A673 (cell line): Measurements from ENCODE around the gene MRPS10. TPM values are rescaled to one million over a fixed set of nuclear protein-coding genes. Genes with fewer than 3 reads are reported as not detected.

Experiments used
- BruUV-seq: library from RNA; stranded (reverse); fragments of 400-500 nt; replicated peaks from 2 replicates; lab custom pipeline; 2021; lab: Mats Ljungman, UMichigan
- CTCF ChIA-PET: fragments of 300-600 bp; sonication (Branson Sonifier 250); formaldehyde crosslinking; loops from one replicate; lab custom pipeline; 2022; ENCODE audit warnings: antibody characterized with exemption; lab: Charles Lee
- POLR2A ChIA-PET: fragments of 300-600 bp; sonication (Branson Sonifier 250); formaldehyde crosslinking; loops from one replicate; lab custom pipeline; 2022; ENCODE audit warnings: antibody characterized with exemption; ENCODE audit not compliant: low non-redundant PET; lab: Charles Lee
- DNase-seq: peaks from one replicate; pipeline ENCODE4 v3.0.0-alpha.2; 2015; ENCODE audit warnings: low spot score
- H3K27ac ChIP-seq: fragments of 200-600 bp; sonication (generic); 2 replicates; pipeline ENCODE4 v1.5.1; 2016; ENCODE audit warnings: mixed run types, low read depth, mild to moderate bottlenecking, mixed read lengths, antibody characterized with exemption, low read length; ENCODE audit not compliant: poor library complexity, severe bottlenecking
- H3K27me3 ChIP-seq: fragments of 200-600 bp; sonication (generic); replicated peaks from 2 replicates; pipeline ENCODE4 v1.6.1; 2017; ENCODE audit warnings: mixed run types, low read depth, mild to moderate bottlenecking, mixed read lengths, antibody characterized with exemption, low read length; ENCODE audit not compliant: insufficient read depth, poor library complexity
- H3K36me3 ChIP-seq: fragments of 200-600 bp; sonication (generic); 2 replicates; pipeline ENCODE4 v1.6.1; 2016; ENCODE audit warnings: mixed run types, mild to moderate bottlenecking, mixed read lengths, antibody characterized with exemption, low read length; ENCODE audit not compliant: insufficient read depth, poor library complexity, severe bottlenecking
- H3K4me1 ChIP-seq: fragments of 200-600 bp; sonication (generic); 2 replicates; pipeline ENCODE4 v1.6.1; 2017; ENCODE audit warnings: mixed run types, mild to moderate bottlenecking, mixed read lengths, antibody characterized with exemption, low read length; ENCODE audit not compliant: insufficient read depth, poor library complexity, severe bottlenecking
- H3K4me3 ChIP-seq: fragments of 200-600 bp; sonication (generic); 2 replicates; pipeline ENCODE4 v1.5.1; 2016; ENCODE audit warnings: low read depth, mixed run types, mild to moderate bottlenecking, mixed read lengths, low read length; ENCODE audit not compliant: poor library complexity, severe bottlenecking
- H3K9me3 ChIP-seq: fragments of 200-600 bp; sonication (generic); 2 replicates; pipeline ENCODE4 v1.6.1; 2016; ENCODE audit warnings: mixed run types, low read depth, mild to moderate bottlenecking, mixed read lengths, antibody characterized with exemption, low read length; ENCODE audit not compliant: poor library complexity, severe bottlenecking
- EZH2 ChIP-seq: fragments of 200-600 bp; sonication (generic); IDR thresholded peaks from 2 replicates; pipeline ENCODE4 v1.6.1; 2017; ENCODE audit warnings: borderline replicate concordance, low read depth, mild to moderate bottlenecking, mixed read lengths, antibody characterized with exemption, low read length; ENCODE audit not compliant: poor library complexity, severe bottlenecking
- intact Hi-C: fragments of 100-400 bp; cut with micrococcal nuclease; formaldehyde crosslinking; loops from one replicate; pipeline ENCODE4 v1.10.0; 2022; ENCODE audit not compliant: unreplicated experiment
- total RNA-seq: library from RNA; stranded (reverse); gene quantifications from 2 replicates; pipeline ENCODE4 v1.2.3, GENCODE V29; 2021
- TF ChIP-seq, protein P1 (sequence below): fragments of 300-800, 200-600 bp; sonication (generic); conservative IDR thresholded peaks from 2 replicates; pipeline ENCODE4 v1.5.1; 2017; ENCODE audit warnings: low read depth, mild to moderate bottlenecking, antibody characterized with exemption, low read length, moderate library complexity, mixed read lengths

MRPS10 gene
- total RNA-seq, 1 experiment from 2014 or later, result 52.0 TPM

DNA sequence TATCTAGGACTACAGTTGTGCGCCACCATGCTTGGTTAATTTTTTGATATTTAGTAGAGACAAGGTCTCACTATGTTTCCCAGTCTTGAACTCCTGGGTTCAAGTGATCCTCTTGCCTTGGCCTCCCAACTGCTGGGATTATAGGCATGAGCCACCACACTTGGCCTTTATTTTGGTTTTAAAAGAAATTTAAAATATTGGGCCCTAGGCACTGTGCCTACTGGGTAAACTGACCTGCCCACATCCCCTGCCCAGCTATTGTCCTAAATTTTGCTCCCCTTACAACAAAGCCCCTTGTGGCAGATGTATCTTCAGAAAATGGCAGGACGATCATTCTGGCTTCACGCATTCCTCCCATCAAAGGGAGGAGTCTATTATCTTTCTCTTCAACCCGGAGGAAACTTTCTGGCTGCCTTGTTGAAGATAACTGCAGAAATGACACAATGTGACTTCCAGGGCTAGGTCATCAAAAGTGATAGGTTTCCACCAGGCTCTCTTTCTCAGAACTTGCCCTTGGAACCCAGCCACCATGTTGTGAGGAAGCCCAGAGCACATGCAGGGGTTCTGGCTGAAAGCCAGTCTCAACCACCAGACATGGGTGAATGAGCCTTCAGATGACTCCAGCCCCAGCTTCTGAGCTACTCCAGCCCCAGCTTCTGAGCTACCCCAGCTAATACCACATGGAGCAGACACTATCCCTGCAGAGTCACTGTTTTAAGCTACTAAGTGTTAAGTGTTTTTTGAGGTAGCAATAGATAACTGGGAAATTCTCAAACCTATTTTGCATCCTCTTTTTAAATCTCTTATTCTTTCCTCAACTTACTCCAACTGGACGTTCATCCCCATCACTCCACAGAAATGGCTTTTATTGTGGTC, 18.3 kb downstream of the MRPS10 start:
- DNase-seq, result no peak
- TF ChIP-seq, protein P1, sequence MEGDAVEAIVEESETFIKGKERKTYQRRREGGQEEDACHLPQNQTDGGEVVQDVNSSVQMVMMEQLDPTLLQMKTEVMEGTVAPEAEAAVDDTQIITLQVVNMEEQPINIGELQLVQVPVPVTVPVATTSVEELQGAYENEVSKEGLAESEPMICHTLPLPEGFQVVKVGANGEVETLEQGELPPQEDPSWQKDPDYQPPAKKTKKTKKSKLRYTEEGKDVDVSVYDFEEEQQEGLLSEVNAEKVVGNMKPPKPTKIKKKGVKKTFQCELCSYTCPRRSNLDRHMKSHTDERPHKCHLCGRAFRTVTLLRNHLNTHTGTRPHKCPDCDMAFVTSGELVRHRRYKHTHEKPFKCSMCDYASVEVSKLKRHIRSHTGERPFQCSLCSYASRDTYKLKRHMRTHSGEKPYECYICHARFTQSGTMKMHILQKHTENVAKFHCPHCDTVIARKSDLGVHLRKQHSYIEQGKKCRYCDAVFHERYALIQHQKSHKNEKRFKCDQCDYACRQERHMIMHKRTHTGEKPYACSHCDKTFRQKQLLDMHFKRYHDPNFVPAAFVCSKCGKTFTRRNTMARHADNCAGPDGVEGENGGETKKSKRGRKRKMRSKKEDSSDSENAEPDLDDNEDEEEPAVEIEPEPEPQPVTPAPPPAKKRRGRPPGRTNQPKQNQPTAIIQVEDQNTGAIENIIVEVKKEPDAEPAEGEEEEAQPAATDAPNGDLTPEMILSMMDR, result no peak
- TF ChIP-seq EZH2, result no peak
- Histone ChIP-seq H3K27me3 (no peaks in the 10 kb centered on the region), H3K4me3 (no peak overlapping the region), H3K36me3 (no peaks in the 10 kb centered on the region), H3K9me3 (no peaks in the 10 kb centered on the region), H3K4me1 (no peaks in the 10 kb centered on the region), H3K27ac (no peak overlapping the region)
- intact Hi-C loops, result no loop called here
- BruUV-seq, result no TSS peak
- ChIA-PET CTCF (no interaction called here), POLR2A (no interaction called here)

DNA sequence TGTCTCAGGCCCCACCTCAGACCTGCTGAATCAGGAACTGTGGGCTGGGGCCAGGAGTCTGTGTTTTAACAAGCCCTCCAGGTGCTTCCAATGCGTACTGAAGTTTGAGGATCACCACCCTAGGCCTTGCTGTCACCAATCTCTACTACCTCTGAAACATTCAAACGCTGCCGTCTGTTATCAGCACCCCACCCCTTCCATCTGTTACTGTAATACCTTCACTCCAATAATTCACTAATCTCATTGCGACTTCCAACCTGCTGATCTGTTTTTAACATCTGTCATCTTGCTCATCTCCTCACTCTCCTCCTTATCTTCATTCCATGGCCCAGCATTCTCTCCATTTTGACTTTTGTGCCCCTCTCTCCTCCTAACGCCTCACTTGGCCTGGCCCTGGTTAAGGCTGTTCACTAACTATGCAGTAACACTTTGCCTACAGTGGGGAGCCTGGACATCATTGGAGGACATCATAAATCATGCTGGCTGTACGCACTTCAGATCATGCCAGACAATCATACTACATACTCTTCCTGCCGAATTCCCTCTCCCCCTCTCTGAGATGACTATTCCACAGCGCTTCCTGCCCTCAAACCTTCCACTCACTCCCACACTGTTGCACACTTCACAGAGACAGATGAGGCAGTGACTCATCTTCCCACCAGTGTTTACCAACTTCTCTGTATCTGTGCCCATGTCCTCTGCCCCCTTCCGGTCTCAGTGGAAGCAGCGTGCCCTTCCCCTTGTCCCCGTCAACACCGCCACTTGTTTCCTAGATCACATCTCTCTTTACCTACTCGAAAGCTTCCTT, 19.9 kb downstream of the MRPS10 start:
- Histone ChIP-seq H3K9me3 (no peaks in the 10 kb centered on the region), H3K27ac (no peak overlapping the region), H3K36me3 (no peaks in the 10 kb centered on the region), H3K4me1 (no peaks in the 10 kb centered on the region), H3K4me3 (no peak overlapping the region), H3K27me3 (no peaks in the 10 kb centered on the region)
- TF ChIP-seq, protein P1, result no peak
- no peak for TF ChIP-seq EZH2
- intact Hi-C loops, result no loop called here
- ChIA-PET CTCF (no interaction called here), POLR2A (no interaction called here)
- no TSS peak for BruUV-seq
- no peak for DNase-seq

DNA sequence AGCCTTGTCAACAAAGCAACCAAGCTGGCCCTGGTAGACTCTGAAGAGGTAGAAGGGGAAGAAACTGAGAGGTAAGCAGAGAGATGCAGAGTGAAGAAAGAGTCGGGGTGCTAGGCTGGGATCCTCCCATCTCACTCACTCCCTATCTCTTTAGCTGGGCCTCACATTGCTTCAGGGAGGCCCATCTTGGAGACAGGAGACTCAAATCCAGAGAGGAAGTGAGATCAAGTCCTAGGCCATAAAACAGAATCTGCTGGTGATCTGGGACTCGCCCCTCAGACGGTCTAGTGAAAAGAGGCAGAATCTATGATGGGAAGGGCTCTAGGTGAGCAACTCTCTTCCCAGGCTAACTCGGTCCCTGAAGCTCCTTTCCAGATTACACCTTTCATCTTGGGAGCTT, 22.2 kb downstream of the MRPS10 start:
- POLR2A ChIA-PET, result no interaction called here
- CTCF ChIA-PET, result no interaction called here

More for the DNA sequence above, 22.2 kb downstream of the MRPS10 start:
- no peak for TF ChIP-seq EZH2
- TF ChIP-seq, protein P1, result no peak
- Histone ChIP-seq H3K27ac (no peak overlapping the region), H3K36me3 (no peaks in the 10 kb centered on the region), H3K4me3 (no peak overlapping the region), H3K9me3 (no peaks in the 10 kb centered on the region), H3K27me3 (no peaks in the 10 kb centered on the region), H3K4me1 (no peaks in the 10 kb centered on the region)
- intact Hi-C loops, result no loop called here
- BruUV-seq, result no TSS peak
- DNase-seq, result no peak
